22Rv1 (cell line): ENCODE results near the gene RPL39L.

ENCODE experiments used
- CTCF ChIP-seq: fragments of 450-650 bp; IDR thresholded peaks from 2 replicates; pipeline ENCODE4 v1.5.1; 2017; ENCODE audit warnings: mild to moderate bottlenecking
- ZFX ChIP-seq: fragments of 450-650 bp; IDR thresholded peaks from 2 replicates; pipeline ENCODE4 v1.6.1; 2017; ENCODE audit warnings: antibody characterized with exemption, borderline replicate concordance

GRCh38 chr3:187162265-187162953, 23.1 kb upstream of the RPL39L start:
- TF ChIP-seq CTCF: no peak
- TF ChIP-seq ZFX: no peak
